ENCODE data around the gene SHPK.
"Not testable (repeated sequence)": the region's sequence is repeated elsewhere in the genome, so short reads cannot be mapped to it uniquely, and the experiment has no call there.

Gene SHPK

DNA sequence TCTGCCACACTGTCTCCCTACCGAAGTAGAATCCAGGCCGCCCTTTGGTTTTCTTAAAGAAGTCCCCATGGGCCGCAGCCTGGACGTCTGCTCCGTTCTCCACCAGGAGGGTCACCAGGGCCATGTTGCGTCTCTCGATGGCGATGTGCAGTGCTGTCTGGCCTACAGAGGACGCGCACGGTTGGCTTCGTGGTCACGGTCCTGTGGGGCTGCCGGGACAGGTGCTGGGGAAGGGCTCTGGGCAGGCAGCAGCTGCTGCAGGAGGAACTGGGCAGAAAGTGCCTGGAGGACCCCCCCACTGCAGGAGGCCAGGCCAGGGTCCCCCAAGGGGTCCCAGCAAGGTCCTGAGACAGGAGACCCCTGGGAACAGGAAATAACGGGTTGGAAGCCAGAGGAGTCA lies 45.8 kb downstream of the SHPK start:
- DNase-seq (ENCODE audit: low read depth in 2 of 2) = no peak

DNA sequence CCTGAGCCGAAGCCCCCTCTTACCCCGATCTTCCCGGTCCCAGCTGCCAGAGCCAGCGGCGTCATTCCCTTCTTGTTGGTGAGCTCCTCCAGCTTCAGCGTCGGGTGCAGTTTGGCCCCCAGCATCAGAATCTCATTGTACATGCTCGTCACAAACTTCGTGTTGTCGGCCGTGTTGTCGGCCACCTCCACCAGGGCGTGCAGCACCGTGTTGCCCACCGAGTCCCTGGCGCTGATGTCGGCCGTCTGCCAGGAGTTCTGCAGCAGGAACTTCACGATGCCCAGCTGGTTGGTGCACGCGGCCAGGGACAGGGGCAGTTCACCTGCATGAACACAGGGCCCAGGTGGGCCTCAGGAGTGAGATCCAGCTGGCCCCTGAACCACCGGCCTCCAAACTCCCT lies 46.3 kb downstream of the SHPK start:
- DNase-seq (ENCODE audit: low read depth in 2 of 2) = no peak

- DNase-seq (ENCODE audit: low read depth in 2 of 2) = no peak
These were observed 50.2 kb downstream of the SHPK start for GRCh38 chr17:3585826-3586225.

DNA sequence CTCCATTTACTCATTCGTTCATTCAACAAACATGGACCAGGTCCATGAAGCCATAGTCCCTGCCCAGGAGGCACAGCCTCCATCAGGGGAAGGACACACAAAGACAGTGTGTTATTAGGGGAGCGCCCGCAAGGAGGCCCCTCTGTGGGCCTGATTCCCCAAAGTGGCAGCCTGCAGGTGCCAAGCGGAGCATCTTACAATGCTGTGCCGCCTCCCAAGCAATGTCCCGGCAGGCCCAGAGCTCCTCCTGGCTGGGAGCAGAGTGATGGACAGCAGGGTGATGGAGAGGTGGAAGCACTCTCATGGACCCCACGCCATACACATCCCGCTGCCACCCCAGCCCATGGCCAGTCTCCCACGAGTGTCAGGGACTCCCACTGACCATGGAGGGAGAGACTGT lies 52.6 kb downstream of the SHPK start:
- no peak for DNase-seq (ENCODE audit: low read depth in 2 of 2)

DNA sequence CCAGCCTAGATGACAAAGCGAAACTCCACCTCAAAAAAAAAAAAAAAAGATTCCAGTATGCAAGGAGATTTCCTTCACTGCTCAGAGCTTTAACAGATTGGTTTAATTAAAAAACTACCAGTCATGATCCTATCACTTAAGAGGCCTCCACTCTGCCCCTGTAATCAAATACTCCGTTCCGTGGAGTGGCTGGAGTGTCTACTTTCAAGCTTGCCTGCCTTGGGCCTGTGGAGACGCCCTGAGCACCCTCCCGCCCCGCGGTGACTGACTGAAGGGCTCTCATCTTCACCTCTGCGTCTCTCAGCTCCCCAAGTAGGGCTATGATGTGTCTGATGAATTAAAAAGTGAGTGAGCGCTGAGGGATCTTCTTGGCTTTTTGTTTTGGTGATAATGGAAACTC lies 53.1 kb downstream of the SHPK start:
- no peak for DNase-seq (ENCODE audit: low read depth in 2 of 2)

DNA sequence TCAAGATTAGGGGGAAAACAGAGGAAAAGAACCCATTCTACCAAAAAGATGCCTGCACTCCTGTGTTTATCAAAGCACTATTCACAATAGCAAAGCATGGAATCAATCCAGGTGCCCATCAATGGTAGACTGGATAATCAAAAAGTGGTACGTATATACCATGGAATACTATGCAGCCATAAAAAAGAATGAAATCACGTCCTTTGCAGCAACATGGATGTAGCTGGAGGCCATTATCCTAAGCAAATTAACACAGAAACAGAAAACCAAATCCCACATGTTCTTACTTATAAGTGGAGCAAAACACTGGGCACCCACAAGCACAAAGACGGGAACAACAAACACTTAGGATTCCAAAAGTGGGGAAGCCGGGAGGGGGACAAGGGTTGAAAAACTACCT lies 57.4 kb downstream of the SHPK start:
- DNase-seq (ENCODE audit: low read depth in 2 of 2) = not testable (repeated sequence)

DNA sequence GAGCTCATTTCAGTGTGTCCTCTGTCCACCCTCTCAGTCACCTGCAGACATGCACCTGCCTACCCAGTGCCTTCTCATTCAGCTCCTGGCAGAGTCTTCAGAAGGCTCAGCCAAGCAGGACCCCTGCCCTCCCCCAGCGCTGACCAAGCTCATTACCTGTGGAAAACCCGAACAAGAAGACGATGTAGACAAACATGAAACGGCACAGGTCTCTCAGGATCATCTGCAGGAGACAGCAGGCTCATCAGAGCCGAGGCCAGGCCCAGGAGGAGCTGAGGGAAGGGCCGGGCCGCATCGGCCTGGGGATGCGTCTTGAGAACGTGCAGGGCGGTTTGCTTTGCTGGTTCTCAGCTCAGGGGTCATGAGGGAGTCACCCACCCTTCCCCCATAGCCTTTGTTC lies 59.1 kb downstream of the SHPK start:
- no peak for DNase-seq (ENCODE audit: low read depth in 2 of 2)

DNA sequence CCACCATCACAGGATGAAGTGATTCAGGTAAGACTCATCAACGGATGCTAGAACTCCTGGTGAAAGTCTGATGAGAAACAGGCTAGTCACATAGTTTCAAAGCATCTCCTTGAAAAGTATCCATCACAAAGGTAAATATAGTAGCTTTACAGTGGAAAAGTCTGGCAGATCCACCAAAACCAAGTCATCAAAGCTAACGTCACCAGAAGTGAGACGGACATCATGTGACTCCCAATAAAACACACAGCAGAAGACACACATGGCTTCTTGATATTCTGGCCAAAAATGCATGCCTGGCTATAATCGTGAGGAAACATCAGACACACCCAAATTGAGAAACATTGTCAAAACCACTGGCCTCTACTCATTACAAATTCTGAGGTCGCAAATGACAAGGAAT lies 60.5 kb downstream of the SHPK start:
- no peak for DNase-seq (ENCODE audit: low read depth in 2 of 2)

- DNase-seq (ENCODE audit: low read depth in 2 of 2) = no peak
These were observed 61.8 kb downstream of the SHPK start for GRCh38 chr17:3574231-3574630.

GRCh38 chr17:3573246-3574100 lies 62.6 kb downstream of the SHPK start:
- no peak for DNase-seq (ENCODE audit: low read depth in 2 of 2)

GRCh38 chr17:3572231-3572630 lies 63.8 kb downstream of the SHPK start:
- DNase-seq (ENCODE audit: low read depth in 2 of 2) = no peak

DNA sequence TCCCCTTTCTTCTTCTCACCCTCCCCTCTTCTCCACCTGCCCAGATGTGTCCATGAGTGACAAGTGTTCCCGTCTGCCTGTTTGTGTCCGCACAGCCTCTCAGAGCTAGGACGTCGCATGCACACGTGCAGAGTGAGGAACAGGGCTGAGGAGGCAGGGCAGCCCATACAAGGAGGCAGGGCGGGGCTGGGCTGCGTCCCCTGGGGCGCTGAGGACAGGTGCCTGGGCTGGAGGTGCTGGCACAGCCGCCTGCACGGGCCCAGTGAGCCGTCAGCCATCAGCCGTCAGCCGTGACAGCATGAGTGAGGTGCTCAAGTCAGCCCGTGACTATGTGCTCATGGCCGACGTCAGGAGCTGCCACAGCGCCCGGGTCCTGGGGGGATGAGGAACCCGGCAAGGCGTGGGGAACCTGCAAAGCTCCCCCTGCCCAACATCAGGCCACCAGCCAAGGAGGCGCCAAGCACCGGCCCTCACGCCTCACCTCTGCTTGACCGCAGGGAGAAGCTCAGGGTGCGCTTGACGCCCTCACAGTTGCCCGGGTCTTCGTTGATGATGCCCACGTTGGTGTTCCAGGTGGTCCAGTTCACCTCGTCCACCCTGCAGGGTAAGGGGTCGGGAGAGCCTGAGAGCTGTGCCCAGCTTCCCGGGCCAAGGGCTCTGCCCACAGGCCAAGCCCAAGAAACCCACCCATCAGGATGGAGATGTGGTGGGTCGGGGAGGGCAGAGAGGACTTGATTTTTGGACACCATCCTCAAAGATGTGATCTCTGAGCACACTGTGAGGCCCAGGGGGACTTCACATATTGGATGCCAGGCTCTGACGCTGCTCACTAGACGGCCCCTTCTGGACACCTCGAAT lies 64.8 kb downstream of the SHPK start:
- DNase-seq (ENCODE audit: low read depth in 2 of 2) = no peak

DNA sequence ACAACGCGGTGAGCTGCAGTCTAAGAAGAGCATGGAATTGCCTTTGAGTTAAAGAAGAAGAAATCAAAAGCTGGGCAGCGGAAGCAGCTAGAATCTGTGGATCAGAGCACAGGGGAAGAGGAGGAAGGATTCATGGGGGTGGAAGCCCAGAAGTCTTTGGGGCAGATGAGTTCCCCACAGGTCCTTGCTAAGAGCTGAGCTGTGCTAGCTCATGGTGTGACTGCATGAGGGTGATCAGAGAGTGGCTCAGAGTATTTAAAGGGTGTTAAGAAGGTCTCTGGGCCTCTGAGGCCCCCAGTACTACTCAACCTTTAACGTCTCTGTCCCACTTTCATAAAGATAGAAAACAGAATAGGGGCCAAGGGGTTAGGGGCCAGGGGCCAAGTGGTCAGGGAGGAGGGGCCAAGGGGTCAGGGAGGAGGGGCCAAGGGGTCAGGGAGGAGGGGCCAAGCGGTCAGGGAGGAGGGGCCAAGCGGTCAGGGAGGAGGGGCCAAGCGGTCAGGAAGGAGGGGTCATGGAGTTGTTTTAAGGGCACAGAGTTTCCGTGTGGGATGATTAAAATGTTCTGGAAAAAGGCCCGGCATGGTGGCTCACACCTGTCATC lies 66.4 kb downstream of the SHPK start:
- no peak for DNase-seq (ENCODE audit: low read depth in 2 of 2)

- DNase-seq (ENCODE audit: low read depth in 2 of 2) = no peak
These were observed 69.5 kb downstream of the SHPK start for GRCh38 chr17:3566551-3566950.

GRCh38 chr17:3565143-3565542 lies 70.9 kb downstream of the SHPK start:
- DNase-seq (ENCODE audit: low read depth in 2 of 2) = no peak

DNA sequence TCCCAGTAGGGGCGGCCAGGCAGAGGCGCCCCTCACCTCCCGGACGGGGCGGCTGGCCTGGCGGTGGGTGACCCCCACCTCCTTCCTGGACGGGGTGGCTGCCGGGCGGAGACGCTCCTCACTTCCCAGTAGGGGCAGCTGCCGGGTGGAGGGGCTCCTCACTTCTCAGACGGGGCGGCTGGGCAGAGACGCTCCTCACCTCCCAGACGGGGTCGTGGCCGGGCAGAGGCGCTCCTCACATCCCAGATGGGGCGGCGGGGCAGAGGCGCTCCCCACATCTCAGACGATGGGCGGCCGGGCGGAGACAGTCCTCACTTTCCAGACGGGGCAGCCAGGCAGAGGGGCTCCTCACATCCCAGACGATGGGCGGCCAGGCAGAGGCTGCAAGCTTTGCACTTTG lies 71.8 kb downstream of the SHPK start:
- not testable (repeated sequence) for DNase-seq (ENCODE audit: low read depth in 2 of 2)

GRCh38 chr17:3559270-3559645 lies 76.8 kb downstream of the SHPK start:
- no peak for DNase-seq (ENCODE audit: low read depth in 2 of 2)

DNA sequence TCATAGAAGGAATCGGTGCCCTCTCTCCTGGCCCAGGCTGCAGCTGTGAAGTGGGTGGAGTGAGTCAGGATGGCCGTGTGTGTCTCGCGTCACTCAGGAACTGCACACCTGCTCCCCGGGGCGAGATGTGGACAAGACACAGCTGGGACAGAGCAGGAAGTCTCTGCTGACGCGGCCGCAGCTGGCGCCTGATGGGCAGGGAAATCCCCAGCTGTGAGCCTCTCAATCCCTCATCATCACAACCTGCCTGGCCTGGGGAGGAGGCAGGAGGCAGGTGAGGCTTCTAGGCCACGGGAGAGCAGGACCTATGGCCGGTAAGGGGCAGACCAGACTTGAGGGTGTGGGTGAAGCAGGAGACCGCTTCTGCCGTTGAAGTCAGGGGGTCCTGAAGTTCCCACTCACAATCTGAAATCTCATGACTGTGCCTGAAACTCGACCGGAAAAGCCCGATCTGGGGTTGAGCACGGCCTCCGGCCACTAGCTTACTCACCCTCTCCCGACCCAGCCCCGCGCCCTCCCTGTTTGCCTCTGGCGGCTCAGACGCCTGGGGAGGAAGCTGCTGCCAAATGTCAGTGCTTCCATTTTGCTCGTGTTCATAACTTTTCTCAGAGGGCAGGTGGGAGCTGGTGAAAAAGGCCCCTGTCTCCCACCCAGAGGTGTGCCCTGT lies 77.3 kb downstream of the SHPK start:
- DNase-seq (ENCODE audit: low read depth in 2 of 2) = no peak
